Measurements from ENCODE around the gene ITGAD.
"Not testable (repeated sequence)": the region's sequence is repeated elsewhere in the genome, so short reads cannot be mapped to it uniquely, and the experiment has no call there.

Gene ITGAD

GRCh38 chr16:31404353-31405064 lies 11.4 kb downstream of the ITGAD start:
- DNase-seq, result no peak

DNA sequence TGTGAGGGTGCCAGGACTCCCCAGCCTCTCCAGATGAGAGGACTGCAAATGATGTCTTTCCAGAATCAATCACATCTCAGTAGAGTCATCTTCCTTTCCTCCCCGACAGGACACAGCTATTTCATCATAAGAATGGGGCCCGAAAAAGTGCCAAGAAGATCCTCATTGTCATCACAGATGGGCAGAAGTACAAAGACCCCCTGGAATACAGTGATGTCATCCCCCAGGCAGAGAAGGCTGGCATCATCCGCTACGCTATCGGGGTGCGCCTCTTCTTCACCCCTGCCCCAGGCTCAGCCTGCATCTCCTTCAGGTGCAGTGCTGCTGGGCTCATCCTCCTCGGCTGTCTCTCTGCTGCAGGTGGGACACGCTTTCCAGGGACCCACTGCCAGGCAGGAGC lies 14.3 kb downstream of the ITGAD start:
- no peak for DNase-seq

GRCh38 chr16:31409433-31409832 lies 16.3 kb downstream of the ITGAD start:
- no peak for DNase-seq

DNA sequence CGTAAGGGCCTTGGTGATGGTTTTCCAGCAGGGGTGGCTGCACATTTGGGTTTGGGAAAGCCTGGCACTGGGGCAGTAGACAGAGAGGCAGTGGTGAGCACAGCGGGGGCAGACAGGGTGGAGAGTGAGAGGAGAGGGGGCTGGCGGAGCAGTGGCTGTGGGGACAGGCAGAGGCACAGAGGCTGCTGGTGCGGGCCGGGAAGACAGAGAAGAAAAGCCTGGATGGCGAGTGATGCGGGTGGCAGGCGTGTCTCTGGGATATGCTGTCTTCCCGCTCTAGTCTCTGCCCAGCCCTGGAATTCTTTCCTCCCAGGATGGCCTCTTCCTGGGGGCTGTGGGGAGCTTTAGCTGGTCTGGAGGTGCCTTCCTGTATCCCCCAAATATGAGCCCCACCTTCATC lies 16.9 kb downstream of the ITGAD start:
- DNase-seq, result no peak

- DNase-seq, result no peak
Measured at GRCh38 chr16:31411024-31411844, 18.1 kb downstream of the ITGAD start.

DNA sequence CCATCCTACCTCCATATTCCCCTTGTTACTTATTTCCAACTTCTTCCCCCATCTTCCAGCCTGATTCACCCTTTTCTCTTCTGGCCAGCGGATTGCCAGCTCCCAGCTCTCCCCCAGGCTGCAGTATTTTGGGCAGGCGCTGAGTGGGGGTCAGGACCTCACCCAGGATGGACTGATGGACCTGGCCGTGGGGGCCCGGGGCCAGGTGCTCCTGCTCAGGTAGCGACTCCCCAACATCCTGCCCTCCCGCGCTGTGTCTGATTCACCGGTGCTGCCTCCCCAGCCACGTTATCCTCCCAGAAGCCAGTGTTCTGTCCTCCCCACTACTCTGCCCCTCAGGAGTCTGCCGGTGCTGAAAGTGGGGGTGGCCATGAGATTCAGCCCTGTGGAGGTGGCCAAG lies 19.6 kb downstream of the ITGAD start:
- DNase-seq, result no peak

GRCh38 chr16:31413381-31413780 lies 20.2 kb downstream of the ITGAD start:
- DNase-seq, result no peak

DNA sequence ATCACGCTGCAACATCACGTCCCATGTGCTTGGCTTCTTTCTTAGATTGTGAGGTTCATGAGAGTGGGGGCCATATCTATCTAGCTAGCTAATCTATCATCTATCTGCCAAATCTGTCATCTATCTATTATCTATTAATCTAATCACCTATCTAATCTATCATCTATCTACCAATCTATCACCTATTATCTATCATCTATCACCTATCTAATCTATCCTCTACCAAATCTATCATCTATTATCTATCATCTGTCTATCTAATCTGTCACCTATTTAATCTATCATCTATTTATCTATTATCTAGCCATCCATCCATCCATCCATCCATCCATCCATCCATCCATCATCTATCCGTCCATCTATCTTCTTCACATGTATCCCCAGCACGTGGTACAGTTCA lies 20.8 kb downstream of the ITGAD start:
- no peak for DNase-seq

- no peak for DNase-seq
Measured at GRCh38 chr16:31414706-31415105, 21.6 kb downstream of the ITGAD start.

DNA sequence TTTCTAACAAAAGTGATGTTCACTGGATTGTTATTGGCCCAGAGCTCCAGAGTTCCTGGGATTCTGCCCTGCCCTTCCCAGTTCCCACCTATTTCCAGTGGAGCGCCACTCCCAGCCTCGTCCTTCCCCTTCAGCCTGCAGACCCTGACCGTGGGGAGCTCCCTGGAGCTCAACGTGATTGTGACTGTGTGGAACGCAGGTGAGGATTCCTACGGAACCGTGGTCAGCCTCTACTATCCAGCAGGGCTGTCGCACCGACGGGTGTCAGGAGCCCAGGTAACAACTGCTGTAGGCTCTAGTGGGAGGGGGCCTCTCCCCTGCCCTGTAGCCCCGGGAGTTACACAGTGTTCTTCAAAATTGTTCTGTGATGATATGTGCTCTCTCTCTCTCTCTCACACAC lies 23.2 kb downstream of the ITGAD start:
- DNase-seq, result no peak

- DNase-seq, result not testable (repeated sequence)
Measured at GRCh38 chr16:31417036-31417435, 23.9 kb downstream of the ITGAD start.

- no peak for DNase-seq
Measured at GRCh38 chr16:31417916-31418315, 24.8 kb downstream of the ITGAD start.

DNA sequence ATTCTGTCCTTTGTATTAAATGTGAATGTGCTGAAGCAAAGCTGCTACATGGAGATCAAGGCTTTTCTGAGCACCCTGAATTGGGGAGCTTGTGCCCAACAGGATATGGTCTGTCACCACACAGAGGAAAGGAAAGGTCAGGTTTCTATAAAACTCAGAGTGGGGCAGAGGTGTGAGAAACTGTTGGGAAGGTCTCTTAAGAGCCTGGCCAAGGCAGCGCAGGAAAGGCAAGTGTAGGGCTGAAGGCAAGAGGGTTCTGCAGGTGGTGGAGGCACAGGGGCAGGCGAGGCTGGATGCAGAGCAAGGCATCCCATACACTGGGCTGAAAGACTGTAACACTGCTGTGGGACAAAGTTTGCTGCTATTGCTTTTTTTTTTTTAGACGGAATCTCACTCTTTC lies 26.9 kb downstream of the ITGAD start:
- DNase-seq, result no peak

- no peak for DNase-seq
Measured at GRCh38 chr16:31421587-31421986, 28.5 kb downstream of the ITGAD start.

GRCh38 chr16:31423241-31423640 lies 30.1 kb downstream of the ITGAD start:
- no peak for DNase-seq

DNA sequence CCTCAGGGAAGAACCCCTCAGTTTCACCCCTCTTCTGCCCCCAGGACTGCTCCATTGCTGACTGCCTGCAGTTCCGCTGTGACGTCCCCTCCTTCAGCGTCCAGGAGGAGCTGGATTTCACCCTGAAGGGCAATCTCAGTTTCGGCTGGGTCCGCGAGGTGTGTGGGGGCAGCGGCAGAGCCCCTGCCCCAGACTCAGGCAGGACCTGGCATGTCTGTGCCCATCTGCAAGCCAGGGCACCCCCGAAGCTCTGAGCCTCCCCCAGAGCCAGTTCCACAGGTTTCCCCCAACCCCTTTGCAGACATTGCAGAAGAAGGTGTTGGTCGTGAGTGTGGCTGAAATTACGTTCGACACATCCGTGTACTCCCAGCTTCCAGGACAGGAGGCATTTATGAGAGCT lies 30.7 kb downstream of the ITGAD start:
- no peak for DNase-seq

DNA sequence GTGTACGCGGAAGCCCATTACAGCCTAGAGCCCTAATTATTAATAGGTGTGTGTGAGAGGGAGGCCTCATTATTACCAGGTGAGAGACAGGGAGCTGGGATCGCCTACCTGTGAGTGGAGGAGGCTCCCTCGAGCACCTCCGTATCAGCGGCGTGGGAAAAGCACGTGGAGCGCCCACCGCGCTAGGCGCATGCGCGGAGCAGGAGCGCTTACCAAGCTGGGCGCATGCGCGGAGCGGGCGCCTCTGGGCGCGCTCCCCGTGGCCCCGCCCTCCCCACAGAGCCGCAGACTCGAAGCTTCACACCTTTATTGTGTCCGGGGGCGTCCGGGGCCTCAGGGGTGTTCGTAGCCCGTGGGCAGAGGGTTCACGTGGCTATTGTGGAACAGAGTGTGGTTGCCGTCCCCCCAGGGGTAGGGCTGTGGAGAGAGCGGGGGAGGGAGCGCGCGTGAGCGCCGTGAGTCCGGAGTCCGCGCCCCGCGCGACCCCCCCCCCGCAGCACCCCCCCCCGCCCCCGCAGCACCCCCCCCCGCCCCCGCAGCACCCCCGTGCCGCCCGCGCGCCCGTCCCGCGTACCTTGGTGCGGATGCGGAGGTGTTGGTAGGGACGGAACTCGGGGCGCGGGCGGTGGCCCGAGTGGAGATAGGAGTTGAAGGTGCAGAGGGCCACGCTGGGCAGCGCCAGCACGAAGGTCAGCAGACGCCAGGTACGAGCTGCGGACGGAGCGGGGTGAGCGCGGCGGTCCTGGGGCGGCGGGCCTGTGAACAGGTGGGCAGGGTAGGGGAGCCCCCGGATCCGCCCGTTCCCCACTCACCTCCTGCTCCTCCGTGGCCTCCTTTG lies 34.5 kb downstream of the ITGAD start:
- no peak for DNase-seq

GRCh38 chr16:31428279-31428597 lies 35.1 kb downstream of the ITGAD start, which contains the start of gene COX6A2:
COX6A2 (minus strand) TSS chr16:31428360; CDS start chr16:31428325, 35 bp downstream.
- no peak for DNase-seq

DNA sequence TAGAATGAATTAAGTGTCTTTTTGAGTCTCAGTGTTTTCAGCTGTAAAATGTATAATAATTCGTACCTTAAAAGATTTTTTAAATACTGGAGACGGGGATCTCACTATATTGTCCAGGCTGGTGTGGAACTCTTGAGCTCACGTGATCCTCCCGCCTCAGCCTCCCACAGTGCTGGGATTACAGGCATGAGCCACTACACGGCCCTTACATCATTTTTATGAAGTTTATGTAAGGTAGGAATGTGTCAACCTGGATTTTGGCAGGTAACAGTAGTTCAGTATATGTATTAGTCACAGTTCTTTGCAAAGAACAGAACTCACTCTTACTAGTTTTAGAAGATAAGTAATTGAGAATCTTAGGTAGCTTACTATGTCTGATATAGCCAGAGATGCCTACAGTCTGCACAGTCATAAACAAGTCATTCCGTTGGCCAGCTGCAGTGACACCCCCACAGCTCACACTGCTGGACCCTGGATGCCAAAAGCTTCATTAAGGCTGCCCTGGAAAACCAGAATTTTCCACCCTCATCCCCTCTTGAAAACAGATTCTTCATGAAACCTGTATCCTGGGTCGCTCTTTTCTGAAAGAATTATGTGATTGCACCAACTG lies 35.6 kb downstream of the ITGAD start:
- DNase-seq, result no peak

GRCh38 chr16:31429314-31429713 lies 36.2 kb downstream of the ITGAD start:
- no peak for DNase-seq

DNA sequence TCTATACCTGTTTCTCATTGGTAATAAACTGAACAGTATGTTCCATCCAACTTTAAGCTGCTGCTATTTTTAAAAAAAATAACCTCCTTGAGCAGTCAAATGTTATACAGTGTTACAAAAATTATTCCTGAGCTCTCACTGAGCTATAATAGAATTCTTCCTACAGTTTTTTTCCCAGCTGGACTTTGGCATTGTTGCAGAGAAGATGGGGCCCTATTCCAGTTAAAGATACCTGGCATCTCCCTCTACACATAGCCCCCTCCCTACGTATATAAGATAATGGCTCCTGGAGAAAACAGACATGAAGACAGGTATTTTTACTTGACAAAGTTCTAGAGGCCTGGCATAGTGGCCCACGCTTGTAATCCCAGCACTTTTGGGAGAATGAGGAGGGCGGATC lies 36.7 kb downstream of the ITGAD start:
- DNase-seq, result no peak

DNA sequence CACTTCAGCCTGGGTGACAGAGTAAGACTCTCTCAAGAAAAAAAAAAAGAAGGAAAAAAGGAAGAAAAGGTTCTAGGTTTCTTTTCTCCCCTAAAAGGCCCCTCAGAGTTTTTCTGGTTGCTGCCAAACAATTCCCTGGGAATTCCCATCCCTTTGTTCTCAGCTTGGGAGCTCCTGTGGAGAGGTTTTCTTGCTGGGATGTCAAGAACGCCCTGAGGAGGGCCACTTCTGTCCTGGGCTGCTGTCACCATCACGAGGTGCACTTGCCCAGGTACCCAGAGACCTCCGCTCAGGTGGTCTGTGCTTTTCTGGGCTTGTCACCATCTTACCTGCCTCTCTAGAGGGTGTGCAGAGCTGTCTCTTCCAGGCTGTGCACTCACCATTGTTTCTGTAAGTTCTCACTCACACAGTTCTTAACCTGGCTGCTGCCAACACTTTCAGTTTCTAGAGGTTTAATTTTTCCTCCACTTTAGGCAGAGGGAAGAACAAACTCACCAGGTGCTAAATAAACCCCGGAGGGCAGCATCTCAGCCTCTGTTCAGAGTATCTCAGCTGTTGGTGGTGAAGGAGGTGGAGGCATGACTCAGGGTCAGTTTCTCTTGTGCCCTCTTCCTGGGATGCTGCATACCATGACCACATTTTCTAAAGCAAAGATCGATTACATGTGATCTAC lies 37.4 kb downstream of the ITGAD start:
- DNase-seq, result no peak
